ENCODE results near the gene CEP70. TPM values are rescaled to one million over a fixed set of nuclear protein-coding genes. Genes with fewer than 3 reads are reported as not detected.

The CEP70 gene
- total RNA-seq, 2 experiments from 2014 or later = 15.9 to 19.5 TPM

Other genes with a start within 250 kb of the CEP70 start
- gene MRAS, start 245.7 kb downstream of the CEP70 start, total RNA-seq = not detected
- under 1 TPM; 0.16 to 0.18 TPM for gene ESYT3, start 159.6 kb downstream of the CEP70 start, total RNA-seq
- 1 to 10 TPM; 4.2 to 5.9 TPM for gene FAIM, start 14.5 kb upstream of the CEP70 start, total RNA-seq
- 1 to 10 TPM; 3.6 to 4.1 TPM for gene PIK3CB, start 240.7 kb upstream of the CEP70 start, total RNA-seq